SK-N-SH treated with all-trans-retinoic acid at 6 μM for 48 hours (cell line): Measurements from ENCODE around the gene KLHL20.

Source experiments
- ATAC-seq: fragments of 200-7000 bp; cut with Tn5 transposase; 3 replicates; pipeline ENCODE4 v1.9.1; 2020; ENCODE audit warnings: mild to moderate bottlenecking, moderate library complexity
- ARNTL ChIP-seq: fragments of 450-650 bp; formaldehyde crosslinking; IDR thresholded peaks from 2 replicates; pipeline ENCODE4 v1.5.0; 2020; ENCODE audit warnings: low read depth, mild to moderate bottlenecking, moderate library complexity, borderline replicate concordance
- BACH2 ChIP-seq: fragments of 250-450 bp; sonication (Bioruptor Pico); IDR thresholded peaks from 2 replicates; pipeline ENCODE4 v1.9.0; 2021; ENCODE audit warnings: mild to moderate bottlenecking, borderline replicate concordance
- CSDC2 ChIP-seq: fragments of 250-450 bp; sonication (Bioruptor Pico); IDR thresholded peaks from 2 replicates; pipeline ENCODE4 v1.5.0; 2020; ENCODE audit warnings: mild to moderate bottlenecking, moderate library complexity
- ESRRG ChIP-seq: fragments of 250-450 bp; sonication (Bioruptor Pico); IDR thresholded peaks from 2 replicates; pipeline ENCODE4 v1.6.1; 2021; ENCODE audit warnings: mild to moderate bottlenecking
- GLIS3 ChIP-seq: fragments of 250-450 bp; sonication (Bioruptor Pico); IDR thresholded peaks from 2 replicates; pipeline ENCODE4 v1.5.0; 2020; ENCODE audit warnings: mild to moderate bottlenecking, moderate library complexity
- ISL1 ChIP-seq: fragments of 250-450 bp; sonication (Bioruptor Pico); IDR thresholded peaks from 2 replicates; pipeline ENCODE4 v2.1.2; 2022; ENCODE audit warnings: mild to moderate bottlenecking, moderate library complexity
- OSR1 ChIP-seq: fragments of 250-450 bp; sonication (Bioruptor Pico); IDR thresholded peaks from 2 replicates; pipeline ENCODE4 v1.8.0; 2022; ENCODE audit warnings: moderate library complexity, mild to moderate bottlenecking, inconsistent platforms
- PPARA ChIP-seq: fragments of 250-450 bp; sonication (Bioruptor Pico); IDR thresholded peaks from 2 replicates; pipeline ENCODE4 v1.5.0; 2020; ENCODE audit warnings: mild to moderate bottlenecking, borderline replicate concordance
- TCF4 ChIP-seq: fragments of 250-450 bp; sonication (Bioruptor Pico); IDR thresholded peaks from 2 replicates; pipeline ENCODE4 v1.8.0; 2021; ENCODE audit warnings: mild to moderate bottlenecking, moderate library complexity, borderline replicate concordance
- TOX ChIP-seq: fragments of 250-450 bp; sonication (Bioruptor Pico); IDR thresholded peaks from 2 replicates; pipeline ENCODE4 v1.8.0; 2021; ENCODE audit warnings: mild to moderate bottlenecking, moderate library complexity, borderline replicate concordance
- ZC3H10 ChIP-seq: fragments of 250-450 bp; sonication (Bioruptor Pico); IDR thresholded peaks from 2 replicates; pipeline ENCODE4 v1.5.1; 2021; ENCODE audit warnings: mild to moderate bottlenecking, moderate library complexity
- ZFP3 ChIP-seq: fragments of 250-450 bp; sonication (Bioruptor Pico); IDR thresholded peaks from 2 replicates; pipeline ENCODE4 v1.5.0; 2020; ENCODE audit warnings: mild to moderate bottlenecking, moderate library complexity
- ZFP30 ChIP-seq: fragments of 450-650 bp; formaldehyde crosslinking; IDR thresholded peaks from 2 replicates; pipeline ENCODE4 v1.5.0; 2022; ENCODE audit warnings: mild to moderate bottlenecking, moderate library complexity
- ZNF565 ChIP-seq: fragments of 450-650 bp; formaldehyde crosslinking; conservative IDR thresholded peaks from 2 replicates; pipeline ENCODE4 v1.5.0; 2020; ENCODE audit warnings: low read depth, mild to moderate bottlenecking, moderate library complexity
- ZNF70 ChIP-seq: fragments of 450-650 bp; formaldehyde crosslinking; IDR thresholded peaks from 2 replicates; pipeline ENCODE4 v1.5.0; 2020; ENCODE audit warnings: mild to moderate bottlenecking, moderate library complexity
- ZNF8 ChIP-seq: fragments of 450-650 bp; formaldehyde crosslinking; IDR thresholded peaks from 2 replicates; pipeline ENCODE4 v1.5.0; 2020; ENCODE audit warnings: mild to moderate bottlenecking, moderate library complexity
- TF ChIP-seq, protein P1 (sequence below): fragments of 250-450 bp; sonication (Bioruptor Pico); IDR thresholded peaks from 2 replicates; pipeline ENCODE4 v1.8.0; 2021; ENCODE audit warnings: low read depth, mild to moderate bottlenecking, moderate library complexity, borderline replicate concordance
- TF ChIP-seq, protein P2 (sequence below): fragments of 250-450 bp; sonication (Bioruptor Pico); IDR thresholded peaks from 2 replicates; pipeline ENCODE4 v1.5.1; 2021; ENCODE audit warnings: mild to moderate bottlenecking, moderate library complexity
- TF ChIP-seq, protein P3 (sequence below): fragments of 250-450 bp; sonication (Bioruptor Pico); IDR thresholded peaks from 2 replicates; pipeline ENCODE4 v1.5.0; 2020; ENCODE audit warnings: mild to moderate bottlenecking, moderate library complexity
- TF ChIP-seq, protein P4 (sequence below): fragments of 250-450 bp; sonication (Bioruptor Pico); IDR thresholded peaks from 2 replicates; pipeline ENCODE4 v1.5.1; 2020; ENCODE audit warnings: low read depth, mild to moderate bottlenecking, moderate library complexity
- TF ChIP-seq, protein P5 (sequence below): fragments of 250-450 bp; sonication (Bioruptor Pico); IDR thresholded peaks from 2 replicates; pipeline ENCODE4 v1.8.0; 2020; ENCODE audit warnings: mild to moderate bottlenecking, moderate library complexity, borderline replicate concordance

Gene KLHL20

DNA sequence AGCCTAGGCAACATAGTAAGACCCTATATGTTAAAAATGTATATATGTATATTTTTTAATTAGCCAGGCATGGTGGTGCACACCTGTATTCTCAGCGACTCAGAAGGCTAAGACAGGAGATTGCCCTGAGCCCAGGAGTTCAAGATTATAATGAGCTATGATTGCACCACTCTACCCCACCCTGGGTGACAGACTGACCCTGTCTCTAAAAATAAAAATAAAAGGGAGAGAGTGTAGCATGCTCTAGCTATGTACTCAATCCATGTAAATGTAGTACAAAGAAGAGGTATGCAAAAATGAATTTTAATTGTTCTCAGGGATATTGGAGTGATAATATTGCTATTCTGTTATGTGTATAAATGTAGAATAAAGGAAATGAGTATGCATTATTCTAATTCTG lies 56.8 kb downstream of the KLHL20 start (continued):
- TF ChIP-seq, protein P1, sequence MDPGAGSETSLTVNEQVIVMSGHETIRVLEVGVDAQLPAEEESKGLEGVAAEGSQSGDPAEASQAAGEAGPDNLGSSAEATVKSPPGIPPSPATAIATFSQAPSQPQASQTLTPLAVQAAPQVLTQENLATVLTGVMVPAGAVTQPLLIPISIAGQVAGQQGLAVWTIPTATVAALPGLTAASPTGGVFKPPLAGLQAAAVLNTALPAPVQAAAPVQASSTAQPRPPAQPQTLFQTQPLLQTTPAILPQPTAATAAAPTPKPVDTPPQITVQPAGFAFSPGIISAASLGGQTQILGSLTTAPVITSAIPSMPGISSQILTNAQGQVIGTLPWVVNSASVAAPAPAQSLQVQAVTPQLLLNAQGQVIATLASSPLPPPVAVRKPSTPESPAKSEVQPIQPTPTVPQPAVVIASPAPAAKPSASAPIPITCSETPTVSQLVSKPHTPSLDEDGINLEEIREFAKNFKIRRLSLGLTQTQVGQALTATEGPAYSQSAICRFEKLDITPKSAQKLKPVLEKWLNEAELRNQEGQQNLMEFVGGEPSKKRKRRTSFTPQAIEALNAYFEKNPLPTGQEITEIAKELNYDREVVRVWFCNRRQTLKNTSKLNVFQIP, result no peak

DNA sequence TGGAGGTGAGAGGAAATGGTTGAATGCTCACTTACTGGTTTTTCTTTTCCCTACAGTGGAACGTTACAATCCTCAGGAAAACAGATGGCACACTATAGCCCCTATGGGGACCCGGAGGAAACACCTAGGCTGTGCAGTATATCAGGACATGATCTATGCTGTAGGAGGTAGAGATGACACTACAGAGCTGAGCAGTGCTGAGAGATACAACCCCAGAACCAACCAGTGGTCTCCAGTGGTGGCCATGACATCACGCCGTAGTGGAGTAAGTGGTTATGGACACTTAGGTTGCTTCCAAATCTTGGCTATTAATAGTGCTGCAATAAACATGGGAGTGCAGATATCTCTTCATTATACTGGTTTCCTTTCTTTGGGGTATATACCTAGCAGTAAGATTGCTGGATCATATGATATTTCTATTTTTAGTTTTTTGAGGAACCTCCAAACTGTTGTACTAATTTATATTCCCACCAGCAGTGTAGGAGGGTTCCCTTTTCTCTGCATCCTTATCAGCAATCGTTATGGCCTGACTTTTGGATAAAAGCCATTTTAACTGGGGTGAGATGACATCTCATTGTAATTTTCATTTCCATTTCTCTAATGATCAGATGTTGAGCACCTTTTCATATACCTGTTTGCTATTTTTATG lies 60.9 kb downstream of the KLHL20 start:
- TF ChIP-seq ESRRG (CRISPR knock-in tag), result no peak
- TF ChIP-seq GLIS3 (CRISPR knock-in tag), result no peak
- no peak for TF ChIP-seq ISL1
- TF ChIP-seq, protein P2, sequence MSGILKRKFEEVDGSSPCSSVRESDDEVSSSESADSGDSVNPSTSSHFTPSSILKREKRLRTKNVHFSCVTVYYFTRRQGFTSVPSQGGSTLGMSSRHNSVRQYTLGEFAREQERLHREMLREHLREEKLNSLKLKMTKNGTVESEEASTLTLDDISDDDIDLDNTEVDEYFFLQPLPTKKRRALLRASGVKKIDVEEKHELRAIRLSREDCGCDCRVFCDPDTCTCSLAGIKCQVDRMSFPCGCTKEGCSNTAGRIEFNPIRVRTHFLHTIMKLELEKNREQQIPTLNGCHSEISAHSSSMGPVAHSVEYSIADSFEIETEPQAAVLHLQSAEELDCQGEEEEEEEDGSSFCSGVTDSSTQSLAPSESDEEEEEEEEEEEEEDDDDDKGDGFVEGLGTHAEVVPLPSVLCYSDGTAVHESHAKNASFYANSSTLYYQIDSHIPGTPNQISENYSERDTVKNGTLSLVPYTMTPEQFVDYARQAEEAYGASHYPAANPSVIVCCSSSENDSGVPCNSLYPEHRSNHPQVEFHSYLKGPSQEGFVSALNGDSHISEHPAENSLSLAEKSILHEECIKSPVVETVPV, result no peak
- no peak for TF ChIP-seq ZFP3 (CRISPR knock-in tag)
- TF ChIP-seq, protein P3, sequence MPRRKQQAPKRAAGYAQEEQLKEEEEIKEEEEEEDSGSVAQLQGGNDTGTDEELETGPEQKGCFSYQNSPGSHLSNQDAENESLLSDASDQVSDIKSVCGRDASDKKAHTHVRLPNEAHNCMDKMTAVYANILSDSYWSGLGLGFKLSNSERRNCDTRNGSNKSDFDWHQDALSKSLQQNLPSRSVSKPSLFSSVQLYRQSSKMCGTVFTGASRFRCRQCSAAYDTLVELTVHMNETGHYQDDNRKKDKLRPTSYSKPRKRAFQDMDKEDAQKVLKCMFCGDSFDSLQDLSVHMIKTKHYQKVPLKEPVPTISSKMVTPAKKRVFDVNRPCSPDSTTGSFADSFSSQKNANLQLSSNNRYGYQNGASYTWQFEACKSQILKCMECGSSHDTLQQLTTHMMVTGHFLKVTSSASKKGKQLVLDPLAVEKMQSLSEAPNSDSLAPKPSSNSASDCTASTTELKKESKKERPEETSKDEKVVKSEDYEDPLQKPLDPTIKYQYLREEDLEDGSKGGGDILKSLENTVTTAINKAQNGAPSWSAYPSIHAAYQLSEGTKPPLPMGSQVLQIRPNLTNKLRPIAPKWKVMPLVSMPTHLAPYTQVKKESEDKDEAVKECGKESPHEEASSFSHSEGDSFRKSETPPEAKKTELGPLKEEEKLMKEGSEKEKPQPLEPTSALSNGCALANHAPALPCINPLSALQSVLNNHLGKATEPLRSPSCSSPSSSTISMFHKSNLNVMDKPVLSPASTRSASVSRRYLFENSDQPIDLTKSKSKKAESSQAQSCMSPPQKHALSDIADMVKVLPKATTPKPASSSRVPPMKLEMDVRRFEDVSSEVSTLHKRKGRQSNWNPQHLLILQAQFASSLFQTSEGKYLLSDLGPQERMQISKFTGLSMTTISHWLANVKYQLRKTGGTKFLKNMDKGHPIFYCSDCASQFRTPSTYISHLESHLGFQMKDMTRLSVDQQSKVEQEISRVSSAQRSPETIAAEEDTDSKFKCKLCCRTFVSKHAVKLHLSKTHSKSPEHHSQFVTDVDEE (CRISPR knock-in tag), result no peak
- no peak for TF ChIP-seq ZNF565
- no peak for TF ChIP-seq ZC3H10 (CRISPR knock-in tag)
- TF ChIP-seq ZFP30 (CRISPR knock-in tag), result no peak
- no peak for ATAC-seq

DNA sequence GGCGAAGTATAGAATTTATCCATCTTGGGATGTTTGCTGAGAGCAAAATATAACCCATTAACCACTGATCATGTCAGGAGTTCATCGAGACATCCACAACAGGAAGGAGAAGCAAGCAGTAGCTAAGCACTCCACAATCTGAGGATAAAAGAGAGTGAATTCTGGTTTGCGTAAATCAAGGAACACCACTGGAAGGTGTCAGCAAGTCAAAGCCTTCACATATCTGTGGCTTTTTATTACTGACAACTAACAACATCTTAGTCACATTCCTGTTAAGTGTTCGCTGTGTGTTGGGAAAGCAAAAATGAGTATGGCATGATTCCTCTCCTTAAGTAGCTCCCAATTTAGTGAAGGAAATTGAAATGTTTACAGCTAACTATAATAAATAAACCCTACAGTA lies 65.2 kb downstream of the KLHL20 start:
- TF ChIP-seq PPARA (CRISPR knock-in tag) (no peak), TCF4 (CRISPR knock-in tag) (no peak), ESRRG (CRISPR knock-in tag) (no peak), ZC3H10 (CRISPR knock-in tag) (no peak), ZNF8 (CRISPR knock-in tag) (no peak), TOX (CRISPR knock-in tag) (no peak), ZNF70 (CRISPR knock-in tag) (no peak), CSDC2 (no peak), OSR1 (CRISPR knock-in tag) (no peak)
- TF ChIP-seq, protein P3 (CRISPR knock-in tag), result no peak
- TF ChIP-seq, protein P4, sequence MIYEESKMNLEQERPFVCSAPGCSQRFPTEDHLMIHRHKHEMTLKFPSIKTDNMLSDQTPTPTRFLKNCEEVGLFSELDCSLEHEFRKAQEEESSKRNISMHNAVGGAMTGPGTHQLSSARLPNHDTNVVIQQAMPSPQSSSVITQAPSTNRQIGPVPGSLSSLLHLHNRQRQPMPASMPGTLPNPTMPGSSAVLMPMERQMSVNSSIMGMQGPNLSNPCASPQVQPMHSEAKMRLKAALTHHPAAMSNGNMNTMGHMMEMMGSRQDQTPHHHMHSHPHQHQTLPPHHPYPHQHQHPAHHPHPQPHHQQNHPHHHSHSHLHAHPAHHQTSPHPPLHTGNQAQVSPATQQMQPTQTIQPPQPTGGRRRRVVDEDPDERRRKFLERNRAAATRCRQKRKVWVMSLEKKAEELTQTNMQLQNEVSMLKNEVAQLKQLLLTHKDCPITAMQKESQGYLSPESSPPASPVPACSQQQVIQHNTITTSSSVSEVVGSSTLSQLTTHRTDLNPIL (CRISPR knock-in tag), result no peak
- ATAC-seq, result no peak

DNA sequence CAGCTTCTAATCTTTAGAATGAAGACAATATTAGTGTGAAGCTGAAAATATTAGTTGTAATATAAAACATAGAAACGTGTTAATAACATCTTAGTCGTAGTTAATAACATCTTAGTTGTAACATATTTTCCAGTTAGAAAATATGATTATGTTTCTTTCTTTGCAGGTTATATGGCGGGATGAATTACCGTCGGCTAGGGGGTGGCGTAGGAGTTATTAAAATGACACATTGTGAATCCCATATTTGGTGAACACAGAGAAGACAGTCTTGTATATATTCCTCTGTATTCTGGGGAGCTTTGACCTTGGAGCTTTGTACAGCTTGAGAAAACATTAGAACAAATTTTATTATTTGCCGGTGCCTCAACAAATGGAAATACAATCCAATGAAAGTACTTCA lies 70.2 kb downstream of the KLHL20 start:
- ATAC-seq, result no peak
- no peak for TF ChIP-seq CSDC2
- no peak for TF ChIP-seq BACH2
- TF ChIP-seq, protein P1, result no peak
- TF ChIP-seq ARNTL (CRISPR knock-in tag), result no peak
- TF ChIP-seq, protein P5, sequence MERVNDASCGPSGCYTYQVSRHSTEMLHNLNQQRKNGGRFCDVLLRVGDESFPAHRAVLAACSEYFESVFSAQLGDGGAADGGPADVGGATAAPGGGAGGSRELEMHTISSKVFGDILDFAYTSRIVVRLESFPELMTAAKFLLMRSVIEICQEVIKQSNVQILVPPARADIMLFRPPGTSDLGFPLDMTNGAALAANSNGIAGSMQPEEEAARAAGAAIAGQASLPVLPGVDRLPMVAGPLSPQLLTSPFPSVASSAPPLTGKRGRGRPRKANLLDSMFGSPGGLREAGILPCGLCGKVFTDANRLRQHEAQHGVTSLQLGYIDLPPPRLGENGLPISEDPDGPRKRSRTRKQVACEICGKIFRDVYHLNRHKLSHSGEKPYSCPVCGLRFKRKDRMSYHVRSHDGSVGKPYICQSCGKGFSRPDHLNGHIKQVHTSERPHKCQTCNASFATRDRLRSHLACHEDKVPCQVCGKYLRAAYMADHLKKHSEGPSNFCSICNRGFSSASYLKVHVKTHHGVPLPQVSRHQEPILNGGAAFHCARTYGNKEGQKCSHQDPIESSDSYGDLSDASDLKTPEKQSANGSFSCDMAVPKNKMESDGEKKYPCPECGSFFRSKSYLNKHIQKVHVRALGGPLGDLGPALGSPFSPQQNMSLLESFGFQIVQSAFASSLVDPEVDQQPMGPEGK (CRISPR knock-in tag), result no peak
